ENCODE measurements around the gene HDAC4.

HDAC4 gene

GRCh38 chr2:239197146-239197545 lies 203.7 kb downstream of the HDAC4 start:
- no peak overlapping the region for H3K27ac ChIP-seq (replicated peaks)
- H3K4me3 ChIP-seq (replicated peaks; ENCODE audit: insufficient read depth, low read length): no peak overlapping the region
- no peaks in the 10 kb centered on the region for H3K27me3 ChIP-seq (ENCODE audit: insufficient read depth, poor library complexity, severe bottlenecking)
- DNase-seq (ENCODE audit: low read depth in 1 of 2, low spot score in 1 of 2): no peak
- TF ChIP-seq GABPA (IDR thresholded peaks at IDR 0.05; ENCODE audit: low read depth): no peak

GRCh38 chr2:239196474-239197021 lies 204.3 kb downstream of the HDAC4 start:
- Histone ChIP-seq H3K27ac (replicated peaks) (no peak overlapping the region), H3K4me3 (replicated peaks; ENCODE audit: insufficient read depth, low read length) (no peak overlapping the region), H3K27me3 (ENCODE audit: insufficient read depth, poor library complexity, severe bottlenecking) (no peaks in the 10 kb centered on the region)
- no peak for TF ChIP-seq CTCF (IDR thresholded peaks at IDR 0.05; ENCODE audit: insufficient read depth, low read length)
- no peak for TF ChIP-seq GABPA (IDR thresholded peaks at IDR 0.05; ENCODE audit: low read depth)
- no peak for TF ChIP-seq REST (IDR thresholded peaks at IDR 0.05; ENCODE audit: insufficient replicate concordance, low read depth)
- no peak for TF ChIP-seq POLR2AphosphoS5 (IDR thresholded peaks at IDR 0.05; ENCODE audit: low read depth)
- no peak for TF ChIP-seq SPI1 (IDR thresholded peaks at IDR 0.05; ENCODE audit: borderline replicate concordance, low read depth)
- no peak for DNase-seq (ENCODE audit: low read depth in 1 of 2, low spot score in 1 of 2)

GRCh38 chr2:239195992-239196391 lies 204.8 kb downstream of the HDAC4 start:
- H3K27ac ChIP-seq (replicated peaks): no peak overlapping the region
- no peaks in the 10 kb centered on the region for H3K27me3 ChIP-seq (ENCODE audit: insufficient read depth, poor library complexity, severe bottlenecking)
- no peak for TF ChIP-seq REST (IDR thresholded peaks at IDR 0.05; ENCODE audit: insufficient replicate concordance, low read depth)
- TF ChIP-seq SPI1 (IDR thresholded peaks at IDR 0.05; ENCODE audit: borderline replicate concordance, low read depth): no peak
- TF ChIP-seq CTCF (IDR thresholded peaks at IDR 0.05; ENCODE audit: insufficient read depth, low read length): no peak
- TF ChIP-seq GABPA (IDR thresholded peaks at IDR 0.05; ENCODE audit: low read depth): no peak
- DNase-seq (ENCODE audit: low read depth in 1 of 2, low spot score in 1 of 2): no peak
- H3K4me3 ChIP-seq (replicated peaks; ENCODE audit: insufficient read depth, low read length): no peak overlapping the region

GRCh38 chr2:239195318-239195871 lies 205.4 kb downstream of the HDAC4 start:
- DNase-seq (ENCODE audit: low read depth in 1 of 2, low spot score in 1 of 2): no peak
- TF ChIP-seq GABPA (IDR thresholded peaks at IDR 0.05; ENCODE audit: low read depth) (no peak), REST (IDR thresholded peaks at IDR 0.05; ENCODE audit: insufficient replicate concordance, low read depth) (no peak), CTCF (IDR thresholded peaks at IDR 0.05; ENCODE audit: insufficient read depth, low read length) (no peak), POLR2AphosphoS5 (IDR thresholded peaks at IDR 0.05; ENCODE audit: low read depth) (no peak)
- no peak overlapping the region for H3K4me3 ChIP-seq (replicated peaks; ENCODE audit: insufficient read depth, low read length)

More at GRCh38 chr2:239195318-239195871, 205.4 kb downstream of the HDAC4 start:
- Histone ChIP-seq H3K27ac (replicated peaks) (no peak overlapping the region), H3K27me3 (ENCODE audit: insufficient read depth, poor library complexity, severe bottlenecking) (no peaks in the 10 kb centered on the region)

Data from HL-60 (cell line).